ENCODE measurements around the gene MECP2. TPM values are rescaled to one million over a fixed set of nuclear protein-coding genes. Genes with fewer than 3 reads are reported as not detected.

MECP2 gene
- total RNA-seq, 4 donors from 2014 or later, result 65.1 to 87.8 (median 82.5) TPM

DNA sequence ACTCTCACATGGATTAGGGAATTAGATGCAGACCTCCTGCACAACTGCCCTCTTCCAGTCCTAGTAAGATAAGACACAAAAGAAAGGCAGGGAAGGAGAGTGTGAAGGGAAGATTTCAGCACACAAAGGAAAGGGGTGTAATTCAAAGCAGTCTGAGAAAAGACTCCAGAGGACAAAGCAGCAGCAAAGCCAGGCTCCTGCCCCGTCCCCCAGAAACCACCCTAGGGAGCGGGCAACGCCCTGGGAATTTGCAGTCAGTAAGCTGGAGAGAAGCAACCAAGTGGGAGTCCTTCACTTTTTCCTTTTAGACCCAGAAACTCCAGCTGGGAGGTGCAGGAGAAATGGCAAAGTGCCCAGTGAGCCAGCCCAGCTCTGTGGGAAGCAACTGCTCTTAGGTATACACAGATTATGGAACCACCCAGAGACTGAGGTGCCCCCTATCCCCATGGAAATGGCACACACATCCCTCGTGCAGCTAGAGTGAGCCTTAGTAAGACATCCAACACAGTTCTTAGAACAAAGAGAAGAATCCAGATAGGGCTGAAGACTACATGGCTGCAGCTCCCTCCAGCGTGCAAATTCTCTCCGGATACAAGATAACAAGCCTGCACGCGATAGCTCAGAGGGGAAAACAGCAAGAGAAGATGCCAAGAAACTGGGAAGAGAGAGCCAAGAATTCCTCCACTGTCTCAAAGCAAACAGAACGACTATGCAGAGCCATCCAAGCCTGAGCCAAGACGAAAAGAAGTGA, 51.3 kb downstream of the MECP2 start:
- TF ChIP-seq POLR2A (IDR thresholded peaks at IDR 0.05), result no peak
- TF ChIP-seq EP300 (IDR thresholded peaks at IDR 0.05), result no peak
- TF ChIP-seq, protein P1, sequence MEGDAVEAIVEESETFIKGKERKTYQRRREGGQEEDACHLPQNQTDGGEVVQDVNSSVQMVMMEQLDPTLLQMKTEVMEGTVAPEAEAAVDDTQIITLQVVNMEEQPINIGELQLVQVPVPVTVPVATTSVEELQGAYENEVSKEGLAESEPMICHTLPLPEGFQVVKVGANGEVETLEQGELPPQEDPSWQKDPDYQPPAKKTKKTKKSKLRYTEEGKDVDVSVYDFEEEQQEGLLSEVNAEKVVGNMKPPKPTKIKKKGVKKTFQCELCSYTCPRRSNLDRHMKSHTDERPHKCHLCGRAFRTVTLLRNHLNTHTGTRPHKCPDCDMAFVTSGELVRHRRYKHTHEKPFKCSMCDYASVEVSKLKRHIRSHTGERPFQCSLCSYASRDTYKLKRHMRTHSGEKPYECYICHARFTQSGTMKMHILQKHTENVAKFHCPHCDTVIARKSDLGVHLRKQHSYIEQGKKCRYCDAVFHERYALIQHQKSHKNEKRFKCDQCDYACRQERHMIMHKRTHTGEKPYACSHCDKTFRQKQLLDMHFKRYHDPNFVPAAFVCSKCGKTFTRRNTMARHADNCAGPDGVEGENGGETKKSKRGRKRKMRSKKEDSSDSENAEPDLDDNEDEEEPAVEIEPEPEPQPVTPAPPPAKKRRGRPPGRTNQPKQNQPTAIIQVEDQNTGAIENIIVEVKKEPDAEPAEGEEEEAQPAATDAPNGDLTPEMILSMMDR (IDR thresholded peaks at IDR 0.05), result peak in 1 of 4 experiments; percentile 31
- TF ChIP-seq POLR2AphosphoS5 (IDR thresholded peaks at IDR 0.05), result peak; percentile 35
- ATAC-seq, result peak; percentile 50
- Histone ChIP-seq H3K4me1 (peaks cover 21 to 99% (median 40%) of the 10 kb centered on the region in 3 donors), H3K27ac (peak overlapping the region; percentile 65 to 74 (median 70)), H3K27me3 (no peaks in the 10 kb centered on the region), H3K9me3 (no peaks in the 10 kb centered on the region), H3K4me3 (no peak overlapping the region), H3K36me3 (no peaks in the 10 kb centered on the region)
- WGBS, 2 donors (ENCODE audit: low coverage in 1 of 2), result 0 to 35% methylated on average over 4 to 8 of the region's 10 CpGs

DNA sequence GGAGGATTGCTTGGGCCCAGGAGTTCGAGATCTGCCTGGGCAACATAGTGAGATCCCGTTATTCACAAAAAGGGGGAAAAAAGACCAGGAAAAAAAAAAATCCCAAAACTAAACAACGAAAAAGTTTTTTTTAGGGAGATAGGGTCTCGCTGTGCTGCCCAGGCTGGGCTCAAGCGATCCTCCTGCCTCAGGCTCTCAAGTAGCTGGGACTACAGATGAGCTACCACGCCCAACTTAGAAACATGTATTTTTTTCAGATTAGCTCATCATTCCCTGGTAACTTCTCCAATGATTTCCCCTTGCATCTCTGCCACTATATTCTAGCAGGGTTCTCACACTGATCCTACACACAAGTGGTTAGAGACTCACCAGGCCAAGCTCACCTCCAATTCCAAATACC, 53.4 kb downstream of the MECP2 start:
- no peak for ATAC-seq
- Histone ChIP-seq H3K27me3 (no peaks in the 10 kb centered on the region), H3K4me3 (no peak overlapping the region), H3K36me3 (no peaks in the 10 kb centered on the region), H3K4me1 (peaks cover 9 to 99% (median 33%) of the 10 kb centered on the region in 3 donors), H3K27ac (peak overlapping the region in 3 of 4 donors; percentile 70 to 74 (median 70)), H3K9me3 (no peaks in the 10 kb centered on the region)
- TF ChIP-seq, protein P1 (IDR thresholded peaks at IDR 0.05), result no peak
- TF ChIP-seq POLR2AphosphoS5 (IDR thresholded peaks at IDR 0.05) (no peak), EP300 (IDR thresholded peaks at IDR 0.05) (no peak), POLR2A (IDR thresholded peaks at IDR 0.05) (no peak)
- 85 to 100% methylated on average over 1 to 6 of the region's 6 CpGs for WGBS, 2 donors (ENCODE audit: low coverage in 1 of 2)

DNA sequence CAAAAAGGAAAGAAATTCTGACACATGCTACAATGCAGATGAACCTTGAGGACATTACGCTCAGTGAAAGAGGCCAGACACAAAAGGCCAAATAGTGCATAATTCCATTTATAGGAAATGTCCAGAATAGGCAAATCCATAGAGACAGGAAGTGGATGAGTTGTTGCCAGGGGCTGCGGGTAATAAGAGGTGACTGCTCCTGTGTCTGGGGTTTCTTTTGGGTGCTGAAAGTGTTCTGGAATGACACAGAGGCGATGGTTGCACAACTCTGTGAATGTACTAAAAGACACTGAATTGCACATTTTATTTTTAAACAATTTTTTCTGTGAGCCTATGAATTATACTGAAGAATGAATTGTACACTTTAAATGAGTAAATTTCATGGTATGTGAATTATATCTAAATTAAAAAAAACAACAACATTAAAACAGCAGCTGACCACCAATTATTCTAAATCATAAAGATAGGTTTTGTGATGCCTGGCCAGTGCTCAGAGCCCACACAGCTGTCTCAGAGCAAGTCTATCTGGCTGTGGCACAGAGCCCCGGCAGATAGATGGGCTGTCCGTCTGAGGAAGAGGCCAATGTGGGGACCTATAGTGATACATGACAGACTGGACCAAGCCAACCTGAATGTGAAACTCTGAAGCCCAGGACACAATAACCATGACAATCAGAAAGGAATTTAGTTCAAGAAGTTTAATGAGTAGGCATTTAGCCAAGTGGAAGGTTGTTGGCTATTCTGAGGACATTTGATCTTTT, 54.3 kb downstream of the MECP2 start:
- H3K36me3 ChIP-seq, result no peaks in the 10 kb centered on the region
- TF ChIP-seq POLR2AphosphoS5 (IDR thresholded peaks at IDR 0.05), result peak; percentile 48
- TF ChIP-seq, protein P1 (IDR thresholded peaks at IDR 0.05), result no peak
- no peak for TF ChIP-seq EP300 (IDR thresholded peaks at IDR 0.05)
- ATAC-seq, result peak; percentile 47
- no peaks in the 10 kb centered on the region for H3K27me3 ChIP-seq
- 25 to 46% methylated on average over 4 to 5 of the region's 5 CpGs for WGBS, 2 donors (ENCODE audit: low coverage in 1 of 2)
- no peaks in the 10 kb centered on the region for H3K9me3 ChIP-seq
- no peak overlapping the region for H3K4me3 ChIP-seq
- peak overlapping the region; percentile 53 to 74 (median 70) for H3K27ac ChIP-seq
- peaks cover 9 to 93% (median 30%) of the 10 kb centered on the region in 3 donors for H3K4me1 ChIP-seq

DNA sequence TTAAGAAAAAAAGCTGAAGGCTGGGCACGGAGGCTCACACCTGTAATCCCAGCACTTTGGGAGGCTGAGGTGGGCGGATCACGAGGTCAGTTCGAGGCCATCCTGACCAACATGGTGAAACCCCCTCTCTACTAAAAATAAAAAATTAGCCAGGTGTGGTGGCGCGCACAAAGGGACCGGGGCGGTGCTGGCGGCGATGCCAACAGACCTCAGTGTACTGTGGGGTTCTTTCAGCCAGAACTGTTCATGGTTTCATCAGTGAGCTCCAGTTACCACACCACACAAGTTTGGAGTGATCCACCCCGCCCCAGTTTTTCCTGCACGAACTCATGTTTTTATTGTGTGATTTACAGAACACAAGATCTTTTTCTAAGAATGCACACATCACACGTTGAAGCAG, 56.7 kb downstream of the MECP2 start:
- Histone ChIP-seq H3K27me3 (no peaks in the 10 kb centered on the region), H3K9me3 (no peaks in the 10 kb centered on the region), H3K4me3 (no peak overlapping the region), H3K4me1 (peaks cover 3 to 78% (median 20%) of the 10 kb centered on the region in 3 donors), H3K36me3 (no peaks in the 10 kb centered on the region), H3K27ac (peak overlapping the region in 3 of 4 donors; percentile 43 to 74 (median 70))
- no peak for ATAC-seq
- 47 to 76% methylated on average over 3 to 13 of the region's 13 CpGs for WGBS, 2 donors (ENCODE audit: low coverage in 1 of 2)
- TF ChIP-seq EP300 (IDR thresholded peaks at IDR 0.05) (no peak), POLR2AphosphoS5 (IDR thresholded peaks at IDR 0.05) (no peak), POLR2A (IDR thresholded peaks at IDR 0.05) (no peak)

DNA sequence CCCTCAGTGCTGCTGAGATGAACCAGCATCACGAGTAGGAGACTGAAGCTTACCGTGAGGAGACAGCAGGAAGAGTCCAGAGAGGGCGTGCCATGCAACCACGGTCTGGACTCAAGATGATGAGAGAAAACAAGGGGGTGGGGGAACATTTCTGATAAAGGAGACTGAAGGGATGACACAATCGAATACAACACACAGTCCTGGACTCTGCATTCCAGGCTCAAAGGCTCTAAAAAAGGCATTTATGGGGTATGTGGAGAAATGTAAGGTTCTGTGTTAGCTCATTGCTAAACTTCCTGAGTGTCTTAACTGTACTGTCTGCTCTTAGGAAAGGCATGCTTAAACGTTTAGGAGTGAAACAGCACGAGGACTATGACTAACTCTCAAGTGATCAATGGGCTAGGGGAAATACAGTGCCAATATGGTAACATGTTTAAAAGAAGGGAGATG, 57.2 kb downstream of the MECP2 start:
- TF ChIP-seq, protein P1 (IDR thresholded peaks at IDR 0.05), result no peak
- TF ChIP-seq POLR2AphosphoS5 (IDR thresholded peaks at IDR 0.05), result peak; percentile 26
- Histone ChIP-seq H3K4me3 (no peak overlapping the region), H3K9me3 (no peaks in the 10 kb centered on the region), H3K27me3 (no peaks in the 10 kb centered on the region), H3K36me3 (no peaks in the 10 kb centered on the region), H3K4me1 (peaks cover 3 to 79% (median 20%) of the 10 kb centered on the region in 3 donors), H3K27ac (peak overlapping the region in 3 of 4 donors; percentile 43 to 74 (median 70))
- peak; percentile 57 for ATAC-seq
- 6 to 38% methylated on average over 2 to 4 of the region's 7 CpGs for WGBS, 2 donors (ENCODE audit: low coverage in 1 of 2)
